Osteoblast (primary cell): ENCODE measurements around the gene MYLK. TPM values are rescaled to one million over a fixed set of nuclear protein-coding genes. Genes with fewer than 3 reads are reported as not detected.

Experiments
- DNase-seq: peaks from one replicate; pipeline ENCODE4 v3.0.0; 2011; ENCODE audit warnings: low spot score, mixed read lengths; ENCODE audit not compliant: insufficient read length; ENCODE audit errors: missing footprints
- H2AFZ ChIP-seq: 2 replicates; pipeline ENCODE4 v1.6.0; 2011; ENCODE audit warnings: mild to moderate bottlenecking, low read length
- H3K27ac ChIP-seq: 2 replicates; pipeline ENCODE4 v1.5.1; 2011; ENCODE audit warnings: mild to moderate bottlenecking, low read depth, low read length, moderate library complexity
- H3K27me3 ChIP-seq: 2 replicates; pipeline ENCODE4 v1.6.0; 2012; ENCODE audit warnings: mild to moderate bottlenecking, control low read depth, inconsistent platforms, low read length, moderate library complexity; ENCODE audit not compliant: insufficient read depth
- H3K36me3 ChIP-seq: 2 replicates; pipeline ENCODE4 v1.5.1; 2011; ENCODE audit warnings: mild to moderate bottlenecking, low read length, control low read depth, moderate library complexity; ENCODE audit not compliant: insufficient read depth
- H3K4me1 ChIP-seq: 2 replicates; pipeline ENCODE4 v1.5.1; 2011; ENCODE audit warnings: mild to moderate bottlenecking, low read length, control low read depth, moderate library complexity; ENCODE audit not compliant: insufficient read depth
- H3K4me2 ChIP-seq: 2 replicates; pipeline ENCODE4 v1.6.0; 2011; ENCODE audit warnings: mild to moderate bottlenecking, low read length; ENCODE audit not compliant: insufficient read depth
- H3K4me3 ChIP-seq: fragments of 200-600 bp; sonication (generic); 3 replicates; pipeline ENCODE4 v1.5.1; 2012; ENCODE audit warnings: mild to moderate bottlenecking, low read length, inconsistent platforms; ENCODE audit not compliant: insufficient read depth
- H3K79me2 ChIP-seq: 2 replicates; pipeline ENCODE4 v1.6.0; 2012; ENCODE audit warnings: mild to moderate bottlenecking, low read length, control low read depth, inconsistent platforms; ENCODE audit not compliant: insufficient read depth
- H3K9me3 ChIP-seq: 2 replicates; pipeline ENCODE4 v1.5.1; 2011; ENCODE audit warnings: low read depth, low read length, control low read depth
- H4K20me1 ChIP-seq: 2 replicates; pipeline ENCODE4 v1.6.0; 2012; ENCODE audit warnings: mild to moderate bottlenecking, low read length, control low read depth; ENCODE audit not compliant: insufficient read depth
- total RNA-seq: library from RNA; depleted of rRNA; stranded (reverse); fragments of >200 nt; gene quantifications from 2 replicates; pipeline ENCODE4 v1.2.3, GENCODE V29; 2012
- TF ChIP-seq, protein P1 (sequence below): IDR thresholded peaks from 2 replicates; pipeline ENCODE4 v1.5.1; 2011; ENCODE audit warnings: mild to moderate bottlenecking, low read depth, low read length, moderate library complexity; ENCODE audit errors: extremely low read depth

The MYLK gene
- total RNA-seq, 1 donor: 268 TPM

DNA sequence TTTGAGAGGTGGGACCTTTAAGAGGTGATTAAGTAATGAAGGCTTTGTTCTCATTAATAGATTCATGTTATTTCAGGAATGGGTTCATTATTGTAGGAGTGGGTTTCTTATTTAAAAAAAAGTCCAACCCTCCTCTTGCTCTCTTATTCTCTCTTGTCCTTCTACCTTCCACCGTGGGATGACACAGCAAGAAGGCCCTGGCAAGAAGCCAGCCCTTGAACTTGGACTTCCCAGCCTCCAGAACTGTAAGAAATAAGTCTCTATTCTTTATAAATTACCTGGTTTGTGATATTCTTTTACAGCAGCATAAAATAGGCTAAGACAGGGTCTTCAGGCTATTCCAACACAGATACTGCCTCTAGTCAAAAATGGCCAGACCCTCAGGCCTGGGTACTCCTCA is 62.2 kb downstream of the MYLK start:
- Histone ChIP-seq H4K20me1 (peaks cover 6% of the 10 kb centered on the region), H3K27me3 (no peaks in the 10 kb centered on the region), H3K9me3 (peaks cover 3% of the 10 kb centered on the region), H2AFZ (no peak overlapping the region), H3K79me2 (peaks cover 42% of the 10 kb centered on the region), H3K4me3 (no peak overlapping the region), H3K4me2 (no peak overlapping the region), H3K36me3 (peaks cover 65% of the 10 kb centered on the region), H3K4me1 (peaks cover 26% of the 10 kb centered on the region), H3K27ac (no peak overlapping the region)
- TF ChIP-seq, protein P1, sequence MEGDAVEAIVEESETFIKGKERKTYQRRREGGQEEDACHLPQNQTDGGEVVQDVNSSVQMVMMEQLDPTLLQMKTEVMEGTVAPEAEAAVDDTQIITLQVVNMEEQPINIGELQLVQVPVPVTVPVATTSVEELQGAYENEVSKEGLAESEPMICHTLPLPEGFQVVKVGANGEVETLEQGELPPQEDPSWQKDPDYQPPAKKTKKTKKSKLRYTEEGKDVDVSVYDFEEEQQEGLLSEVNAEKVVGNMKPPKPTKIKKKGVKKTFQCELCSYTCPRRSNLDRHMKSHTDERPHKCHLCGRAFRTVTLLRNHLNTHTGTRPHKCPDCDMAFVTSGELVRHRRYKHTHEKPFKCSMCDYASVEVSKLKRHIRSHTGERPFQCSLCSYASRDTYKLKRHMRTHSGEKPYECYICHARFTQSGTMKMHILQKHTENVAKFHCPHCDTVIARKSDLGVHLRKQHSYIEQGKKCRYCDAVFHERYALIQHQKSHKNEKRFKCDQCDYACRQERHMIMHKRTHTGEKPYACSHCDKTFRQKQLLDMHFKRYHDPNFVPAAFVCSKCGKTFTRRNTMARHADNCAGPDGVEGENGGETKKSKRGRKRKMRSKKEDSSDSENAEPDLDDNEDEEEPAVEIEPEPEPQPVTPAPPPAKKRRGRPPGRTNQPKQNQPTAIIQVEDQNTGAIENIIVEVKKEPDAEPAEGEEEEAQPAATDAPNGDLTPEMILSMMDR: no peak
- DNase-seq: no peak

DNA sequence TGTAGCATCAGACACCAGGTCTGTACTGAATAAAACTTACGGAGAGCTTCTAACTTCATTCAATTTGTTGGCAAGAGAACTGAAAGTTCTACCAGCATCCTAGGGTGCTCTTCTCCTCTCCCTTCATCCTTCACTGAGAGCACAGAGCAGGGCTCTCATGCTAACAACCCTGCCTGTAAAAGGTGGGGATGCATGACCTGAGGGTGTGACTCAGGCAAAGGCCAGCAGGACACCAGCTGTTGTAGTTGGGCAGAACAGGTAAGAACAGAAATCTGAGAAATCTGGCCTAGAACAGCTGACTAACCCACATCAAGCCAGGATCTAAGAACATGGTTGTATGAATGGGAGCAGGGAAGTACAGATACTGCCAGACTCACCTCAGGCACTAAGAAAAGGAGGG is 64.2 kb downstream of the MYLK start:
- no peak overlapping the region for H3K27ac ChIP-seq
- peaks cover 26% of the 10 kb centered on the region for H3K79me2 ChIP-seq
- no peak for DNase-seq
- peaks cover 51% of the 10 kb centered on the region for H3K36me3 ChIP-seq
- H3K4me3 ChIP-seq: no peak overlapping the region
- no peak overlapping the region for H2AFZ ChIP-seq
- peaks cover 45% of the 10 kb centered on the region for H3K4me1 ChIP-seq
- H3K9me3 ChIP-seq: peaks cover 3% of the 10 kb centered on the region
- H3K4me2 ChIP-seq: no peak overlapping the region
- TF ChIP-seq, protein P1: no peak
- no peaks in the 10 kb centered on the region for H3K27me3 ChIP-seq
- no peaks in the 10 kb centered on the region for H4K20me1 ChIP-seq

DNA sequence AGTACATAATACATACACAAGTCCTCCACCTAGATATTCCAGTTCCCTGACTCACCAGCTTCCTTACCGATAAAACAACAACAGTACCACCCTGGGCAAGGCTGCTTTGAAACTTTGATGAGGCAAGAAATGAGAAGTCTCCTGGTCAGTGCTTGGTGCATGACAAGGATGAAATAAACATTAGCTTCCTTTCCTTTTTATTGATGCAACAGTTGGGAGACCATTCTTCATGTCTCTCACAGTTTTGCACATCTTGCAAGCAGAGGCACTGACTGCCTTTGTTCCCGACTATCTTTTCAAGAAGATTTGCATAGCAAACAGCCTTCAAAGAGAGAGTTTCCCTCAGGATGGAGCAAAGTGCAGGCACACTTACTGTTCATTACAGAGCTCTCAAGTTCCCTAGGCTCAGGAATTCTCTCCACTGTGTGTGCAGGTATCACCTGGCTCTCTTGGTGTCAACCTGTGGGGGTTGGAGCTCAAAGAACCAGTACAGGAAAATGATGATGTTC is 65.2 kb downstream of the MYLK start:
- Histone ChIP-seq H3K27me3 (no peaks in the 10 kb centered on the region), H3K27ac (peak overlapping the region; percentile 90), H3K36me3 (peaks cover 43% of the 10 kb centered on the region), H3K4me1 (peaks cover 52% of the 10 kb centered on the region), H3K4me2 (peak overlapping the region; percentile 5), H2AFZ (no peak overlapping the region), H3K9me3 (peaks cover 3% of the 10 kb centered on the region), H3K4me3 (no peak overlapping the region), H4K20me1 (no peaks in the 10 kb centered on the region), H3K79me2 (peaks cover 22% of the 10 kb centered on the region)
- no peak for DNase-seq
- TF ChIP-seq, protein P1: no peak

DNA sequence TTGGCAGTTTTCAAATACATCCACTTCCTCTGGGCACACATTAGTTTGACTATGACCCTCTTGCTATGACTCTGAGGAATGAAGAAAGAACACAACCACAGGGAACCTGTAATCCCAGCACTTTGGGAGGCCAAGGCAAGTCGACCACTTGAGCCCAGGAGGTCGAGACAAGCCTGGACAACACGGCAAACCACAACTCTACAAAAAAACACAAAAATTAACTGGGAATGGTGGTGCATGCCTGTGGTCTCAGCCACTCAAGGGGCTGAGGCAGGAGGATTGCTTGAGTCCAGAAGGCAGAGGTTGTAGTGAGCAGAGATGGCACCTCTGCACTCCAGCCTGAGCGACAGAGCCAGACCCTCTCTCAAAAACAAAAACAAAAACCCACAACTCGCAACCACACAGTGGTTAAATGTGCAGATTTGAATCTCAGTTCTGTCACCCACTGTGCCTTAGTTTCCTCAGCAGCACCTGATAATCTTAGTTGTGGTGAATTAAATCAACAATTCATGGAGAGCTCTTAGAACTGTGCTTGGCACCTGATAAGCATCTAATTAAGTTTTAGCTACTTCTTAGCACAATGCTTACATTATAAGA is 65.7 kb downstream of the MYLK start:
- Histone ChIP-seq H3K27ac (peak overlapping the region; percentile 90), H3K36me3 (peaks cover 39% of the 10 kb centered on the region), H3K4me1 (peaks cover 57% of the 10 kb centered on the region), H3K4me2 (peak overlapping the region; percentile 5), H2AFZ (no peak overlapping the region), H3K79me2 (peaks cover 19% of the 10 kb centered on the region), H3K9me3 (peaks cover 3% of the 10 kb centered on the region), H4K20me1 (no peaks in the 10 kb centered on the region), H3K27me3 (no peaks in the 10 kb centered on the region), H3K4me3 (no peak overlapping the region)
- TF ChIP-seq, protein P1: no peak
- DNase-seq: no peak
